ENCODE measurements around the gene FBXO47.
"Not testable (repeated sequence)": the region's sequence is repeated elsewhere in the genome, so short reads cannot be mapped to it uniquely, and the experiment has no call there.

Gene FBXO47

DNA sequence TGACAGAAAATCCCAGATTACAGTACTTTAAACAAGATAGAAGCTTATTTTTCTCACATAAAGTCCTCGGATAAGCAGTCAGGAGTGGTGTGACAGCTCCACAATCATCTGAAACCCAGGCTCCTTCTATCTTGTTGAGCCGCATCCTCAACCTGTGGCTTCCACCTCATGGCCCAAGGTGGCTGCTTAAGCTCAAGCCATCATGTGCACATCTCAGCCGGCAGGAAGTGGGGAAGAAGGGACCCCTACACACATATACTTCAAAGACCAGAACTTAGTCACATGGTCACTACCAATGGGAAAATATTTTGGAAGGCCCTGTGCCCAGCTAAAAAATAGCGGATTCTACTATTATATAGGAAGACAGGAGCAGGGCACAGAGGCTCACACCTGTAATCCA lies 11.0 kb upstream of the FBXO47 start:
- no peak for DNase-seq

DNA sequence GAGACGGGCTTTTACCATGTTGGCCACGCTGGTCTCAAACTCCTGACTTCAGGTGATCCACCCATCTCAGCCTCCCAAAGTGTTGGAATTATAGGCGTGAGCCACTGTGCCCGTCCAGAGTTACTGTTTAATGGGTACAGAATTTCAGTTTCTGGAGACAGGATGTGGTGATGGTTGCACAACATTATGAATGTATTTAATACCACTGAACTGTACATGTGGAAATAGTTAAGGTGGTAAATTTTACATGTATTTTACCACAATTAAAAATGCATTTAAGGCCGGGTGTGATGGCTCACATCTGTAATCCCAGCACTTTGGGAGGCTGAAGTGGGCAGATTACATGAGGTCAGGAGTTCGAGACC lies 9.0 kb upstream of the FBXO47 start:
- not testable (repeated sequence) for DNase-seq

- no peak for DNase-seq
Observed at GRCh38 chr17:38970804-38971203, 3.6 kb upstream of the FBXO47 start.

DNA sequence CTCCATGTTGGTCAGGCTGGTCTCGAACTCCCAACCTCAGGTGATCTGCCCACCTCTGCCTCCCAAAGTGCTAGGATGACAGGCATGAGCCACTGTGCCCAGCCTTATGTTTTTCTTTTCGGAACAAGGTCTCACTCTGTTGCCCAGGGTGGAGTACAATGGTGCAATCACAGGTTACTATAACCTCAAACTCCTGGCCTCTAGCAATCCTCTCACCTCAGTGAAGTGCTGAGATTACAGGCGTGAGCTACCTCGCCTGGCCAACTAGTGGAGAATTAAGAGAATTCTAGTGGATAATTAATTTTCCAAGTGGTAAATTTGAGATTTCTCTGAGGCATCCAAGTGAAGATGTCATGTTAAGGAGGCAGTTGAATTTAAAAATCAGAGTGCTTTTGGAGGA lies 2.9 kb upstream of the FBXO47 start:
- no peak for DNase-seq

DNA sequence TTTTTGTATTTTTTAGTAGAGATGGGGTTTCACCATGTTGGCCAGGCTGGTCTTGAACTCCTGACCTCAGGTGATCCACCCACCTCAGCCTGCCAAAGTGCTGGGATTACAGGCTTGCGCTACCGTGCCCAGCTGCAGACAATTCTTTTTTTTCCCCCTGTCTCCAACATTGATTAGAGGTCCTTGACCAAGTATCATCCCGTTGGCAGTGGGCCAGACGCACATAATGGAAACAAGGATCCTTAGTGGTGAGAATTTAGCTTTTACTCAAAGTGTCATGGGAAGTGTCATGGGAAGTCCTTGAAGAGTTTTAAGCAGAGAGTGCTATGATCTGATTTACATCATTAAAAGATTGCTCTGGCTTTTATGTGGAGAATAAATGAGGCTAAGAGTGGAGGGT lies 2.1 kb upstream of the FBXO47 start:
- DNase-seq = peak; percentile 2 to 42

GRCh38 chr17:38961413-38961812 lies 5.8 kb downstream of the FBXO47 start:
- no peak for DNase-seq

- DNase-seq = no peak
Observed at GRCh38 chr17:38960402-38960801, 6.8 kb downstream of the FBXO47 start.

GRCh38 chr17:38959508-38959907 lies 7.7 kb downstream of the FBXO47 start:
- DNase-seq = no peak

GRCh38 chr17:38958756-38959155 lies 8.4 kb downstream of the FBXO47 start:
- DNase-seq = no peak

GRCh38 chr17:38958326-38958725 lies 8.9 kb downstream of the FBXO47 start:
- no peak for DNase-seq

- DNase-seq = not testable (repeated sequence)
Observed at GRCh38 chr17:38953800-38954199, 13.4 kb downstream of the FBXO47 start.

- DNase-seq = no peak
Observed at GRCh38 chr17:38947189-38947588, 20.0 kb downstream of the FBXO47 start.

GRCh38 chr17:38943607-38944006 lies 23.6 kb downstream of the FBXO47 start:
- no peak for DNase-seq

DNA sequence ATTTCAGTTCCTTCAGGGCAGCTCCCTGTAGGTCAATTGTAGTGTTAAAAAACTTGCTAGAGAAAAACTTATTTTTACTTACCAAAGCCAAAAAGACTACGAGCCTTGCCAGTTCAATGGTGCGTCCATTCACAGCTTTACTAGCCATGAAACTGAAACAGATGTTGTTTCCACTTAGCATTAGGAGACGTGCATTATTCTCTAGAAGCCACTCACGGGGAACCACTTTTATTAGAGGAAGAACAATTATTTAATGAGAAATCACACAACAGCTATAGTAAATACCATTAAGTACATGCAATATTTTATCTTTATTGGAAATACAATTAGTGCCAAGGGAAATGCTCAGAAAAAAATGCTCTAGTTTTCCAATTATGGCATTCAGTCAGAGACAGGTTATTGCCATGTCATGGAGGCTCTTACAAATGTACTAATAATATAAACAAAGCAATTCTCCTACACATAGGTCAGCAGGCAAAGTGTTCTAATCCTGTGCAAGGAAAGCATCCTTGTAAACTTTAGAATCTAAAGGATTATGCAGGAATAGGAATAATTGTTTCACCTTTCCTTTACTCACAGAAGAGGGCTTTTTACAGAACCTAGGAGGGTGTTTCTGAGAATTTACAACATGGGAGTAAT lies 24.4 kb downstream of the FBXO47 start:
- no peak for DNase-seq

- no peak for DNase-seq
Observed at GRCh38 chr17:38940404-38940803, 26.8 kb downstream of the FBXO47 start.

GRCh38 chr17:38939987-38940386 lies 27.2 kb downstream of the FBXO47 start:
- no peak for DNase-seq

DNA sequence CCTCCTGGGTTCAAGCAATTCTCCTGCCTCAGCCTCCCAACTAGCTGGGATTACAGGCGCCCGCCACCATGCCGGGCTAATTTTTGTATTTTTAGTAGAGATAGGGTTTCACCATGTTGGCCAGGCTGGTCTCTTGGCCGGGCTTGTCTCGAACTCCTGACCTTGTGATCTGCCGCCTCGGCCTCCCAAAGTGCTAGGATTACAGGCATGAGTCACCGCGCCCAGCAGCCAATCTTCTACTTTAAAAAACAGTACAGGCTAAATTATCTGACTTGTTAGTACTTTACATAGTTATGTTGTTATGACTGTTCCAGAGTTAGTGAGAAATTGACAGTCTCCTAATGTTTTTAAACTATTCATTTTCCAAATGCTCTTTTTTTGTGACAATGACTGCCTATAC lies 33.2 kb downstream of the FBXO47 start:
- DNase-seq = not testable (repeated sequence)

- not testable (repeated sequence) for DNase-seq
Observed at GRCh38 chr17:38930782-38931181, 36.4 kb downstream of the FBXO47 start.

GRCh38 chr17:38926293-38927070 lies 40.7 kb downstream of the FBXO47 start:
- DNase-seq = no peak

GRCh38 chr17:38925263-38925995 lies 41.8 kb downstream of the FBXO47 start, which contains the start of gene LASP1NB:
LASP1NB (plus strand) TSS chr17:38925614.
- no peak for DNase-seq

DNA sequence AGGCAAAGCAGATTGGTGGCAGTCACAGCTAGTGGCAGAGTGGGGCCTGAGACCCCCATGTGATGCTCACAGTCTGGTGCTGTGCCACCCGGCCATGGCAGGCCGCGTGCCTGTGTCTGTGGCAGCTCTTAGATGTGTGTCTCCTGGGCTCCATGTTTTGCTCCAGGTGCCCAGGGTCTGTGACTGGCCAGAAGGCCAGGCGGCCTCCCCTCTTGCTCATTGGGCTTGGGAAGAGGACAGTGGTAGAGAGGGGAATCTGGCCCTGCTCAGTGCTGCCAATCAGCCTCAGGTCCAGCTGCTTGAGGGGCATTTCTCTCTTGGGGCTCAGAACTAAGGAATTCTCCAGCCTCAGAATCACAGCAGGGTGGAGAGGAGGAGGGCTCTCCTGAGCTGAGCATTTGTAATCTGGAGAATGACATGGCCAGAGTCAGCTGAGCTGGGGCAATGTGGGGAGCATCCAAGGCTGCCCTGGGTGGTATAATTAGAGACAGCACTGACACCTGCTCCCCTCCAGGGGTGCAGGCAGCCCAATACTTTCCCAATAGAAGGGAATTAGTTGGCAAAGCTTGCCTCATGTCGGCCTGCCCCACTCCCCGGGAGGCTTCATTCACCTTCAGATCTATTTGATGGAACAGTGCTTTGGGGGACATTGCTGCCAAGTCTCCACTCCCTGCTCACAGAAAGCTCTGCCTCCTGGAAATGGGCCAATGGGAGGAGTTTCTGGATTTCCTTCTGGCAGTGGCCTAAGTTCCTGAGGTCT lies 44.5 kb downstream of the FBXO47 start:
- DNase-seq = no peak

- DNase-seq = no peak
Observed at GRCh38 chr17:38921756-38922411, 45.3 kb downstream of the FBXO47 start.
